Frontal cortex (tissue), 4 donors: ENCODE results near the gene SCN2A. TPM values are rescaled to one million over a fixed set of nuclear protein-coding genes. Genes with fewer than 3 reads are reported as not detected.

Source experiments
- DNase-seq, 2 donors: peaks; one replicate each; pipeline ENCODE4 v3.0.0; 2012; ENCODE audit warnings: low spot score in 2 of 2
- FAIRE-seq: peaks from 2 replicates; lab custom pipeline; 2012; peaks lifted over from hg19 to GRCh38; lab: Jason Lieb, UNC
- total RNA-seq: library from RNA; depleted of rRNA; stranded (reverse); fragments of >200 nt; gene quantifications from one replicate; pipeline ENCODE4 v1.2.3, GENCODE V29; 2014
- donor health status: control.
- donor health status: control.
- donor health status: control.

SCN2A gene
- total RNA-seq, 1 donor from 2014 or later = 160 TPM

DNA sequence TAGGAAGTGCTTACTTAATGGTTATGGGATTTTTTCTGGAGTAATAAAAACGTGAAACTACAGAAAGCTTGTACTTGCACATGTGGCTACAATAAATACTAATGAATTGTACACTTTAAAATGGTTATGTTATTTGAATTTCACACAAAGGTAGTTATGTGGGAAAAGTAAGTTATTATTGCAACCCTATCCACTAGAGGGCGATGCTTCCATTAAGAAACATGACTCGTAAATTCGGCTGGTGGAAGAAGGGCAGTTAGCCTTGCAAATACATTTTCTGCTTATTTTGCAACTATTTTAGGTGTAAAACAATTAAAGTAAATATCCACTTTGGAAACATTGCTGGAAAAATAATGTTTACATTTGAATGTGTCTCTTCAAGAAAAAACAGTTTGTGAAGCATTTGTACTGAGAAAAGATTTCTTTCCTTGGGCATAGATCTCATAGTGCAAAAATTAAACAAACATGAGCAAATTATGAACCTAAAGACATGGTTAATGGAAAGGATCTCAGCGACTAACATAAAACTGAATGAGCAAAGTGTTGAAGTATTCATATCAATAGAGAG lies 162.2 kb downstream of the SCN2A start:
- DNase-seq (no peak), FAIRE-seq (peak; percentile 94)

DNA sequence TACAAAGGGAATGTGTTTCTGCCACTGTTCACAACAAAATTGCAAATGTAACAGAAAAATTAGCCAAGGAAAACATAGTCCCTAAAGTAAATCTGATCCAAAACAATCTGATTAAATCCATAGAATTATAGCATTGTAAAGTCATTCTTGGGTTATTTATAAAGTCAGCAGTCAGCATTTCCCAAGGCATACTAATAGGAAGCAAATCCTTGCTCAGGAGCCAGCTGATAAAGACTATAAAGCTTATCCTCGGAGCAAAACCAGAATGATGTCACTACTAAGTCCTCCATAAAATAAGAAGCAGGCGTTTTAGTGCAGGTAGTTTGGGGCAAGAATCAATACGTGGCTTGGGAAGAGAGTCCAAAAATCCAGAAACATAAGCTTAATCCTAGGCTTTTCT lies 162.9 kb downstream of the SCN2A start:
- DNase-seq (no peak), FAIRE-seq (no peak)

DNA sequence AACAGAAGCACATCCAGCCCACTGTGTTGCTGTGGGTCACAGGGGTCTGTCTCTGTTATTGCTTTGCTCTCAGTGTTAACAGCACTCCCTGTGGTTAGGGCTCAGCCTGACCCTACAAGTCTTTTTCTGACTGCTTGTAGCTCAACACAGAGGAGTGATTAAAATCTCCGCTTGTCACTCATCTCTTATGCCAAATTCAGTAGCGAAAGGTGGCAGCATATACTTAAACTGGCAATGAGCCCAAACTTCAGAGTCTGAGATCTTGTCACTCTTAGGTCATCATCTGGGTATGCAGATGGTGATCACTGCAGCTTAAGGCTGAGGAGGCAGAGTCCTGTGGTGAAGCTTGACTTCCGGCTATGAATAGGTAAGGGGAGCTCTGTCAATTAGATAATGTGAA lies 167.0 kb downstream of the SCN2A start:
- no peak for FAIRE-seq
- no peak for DNase-seq

DNA sequence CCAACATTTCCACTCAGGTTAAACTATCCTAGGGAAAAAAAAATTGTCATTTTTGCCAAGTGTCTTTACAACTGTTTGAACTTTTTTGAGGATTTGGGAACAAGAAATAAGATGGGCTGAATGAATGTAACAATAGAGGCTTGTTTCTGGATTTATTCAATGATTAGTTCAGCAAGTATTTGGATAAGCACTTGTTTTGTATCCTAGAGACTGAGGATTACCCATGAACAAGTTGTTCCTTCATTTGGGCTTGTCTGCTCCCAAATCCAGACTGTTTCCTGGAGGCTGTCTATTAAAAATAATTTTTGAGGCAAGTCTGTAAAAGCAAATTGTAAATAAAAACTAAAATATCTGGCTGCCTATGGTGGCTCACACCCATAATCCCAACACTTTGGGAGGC lies 168.3 kb downstream of the SCN2A start:
- DNase-seq = no peak
- no peak for FAIRE-seq

DNA sequence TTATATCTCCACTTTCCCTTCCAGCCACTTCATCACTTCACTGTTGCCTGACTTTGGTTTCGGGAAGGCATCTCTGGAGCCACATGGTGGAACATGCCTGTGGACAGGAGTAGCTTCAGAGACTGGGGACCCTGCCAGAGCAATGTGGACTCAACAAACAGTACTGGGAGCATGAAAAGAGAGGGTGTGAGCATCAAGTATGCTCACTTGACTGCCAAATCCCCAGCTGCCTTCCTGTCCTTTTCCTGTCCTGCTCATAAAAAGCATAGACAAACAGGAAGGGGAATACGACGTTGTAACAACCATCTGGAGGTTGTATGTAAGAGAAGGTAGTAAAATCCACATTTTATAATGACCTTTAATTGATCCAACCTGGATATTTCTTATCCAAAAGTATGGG lies 169.0 kb downstream of the SCN2A start:
- FAIRE-seq = no peak
- no peak for DNase-seq

DNA sequence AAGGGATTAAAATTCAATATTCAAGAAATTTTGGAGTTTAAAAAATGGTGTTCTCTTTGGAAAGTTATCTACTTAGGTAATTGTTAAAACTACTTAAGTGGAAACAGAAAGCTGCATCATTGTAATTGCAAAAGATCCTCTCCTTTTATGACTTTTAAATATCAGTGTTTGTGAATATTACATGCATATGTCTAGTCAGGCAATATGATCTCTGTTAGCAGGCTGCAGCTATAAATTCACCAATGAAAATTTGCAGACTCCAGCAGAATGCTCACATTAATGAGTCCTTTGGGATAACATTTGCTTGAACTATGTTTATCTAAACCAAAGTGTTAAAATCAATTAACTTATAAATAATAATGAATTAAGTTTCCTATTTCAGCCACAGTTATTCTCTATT lies 171.1 kb downstream of the SCN2A start:
- FAIRE-seq = no peak
- DNase-seq = no peak

DNA sequence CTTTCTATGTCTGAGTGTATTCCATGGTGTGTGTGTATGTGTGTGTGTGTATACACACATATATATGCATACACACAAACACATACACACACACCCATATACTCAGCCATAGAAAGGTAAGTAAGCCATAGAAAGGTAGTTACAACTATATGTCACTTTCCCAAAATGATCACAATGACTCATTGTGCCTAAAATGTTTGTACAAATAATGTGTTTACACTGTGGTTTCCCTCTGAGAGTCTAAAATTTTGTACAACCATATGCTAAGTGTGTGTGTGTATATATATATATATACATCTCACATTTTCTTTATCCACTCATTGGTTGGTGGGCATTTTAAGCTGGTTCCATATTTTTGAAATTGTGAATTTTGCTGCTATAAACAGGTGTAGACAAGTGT lies 175.0 kb downstream of the SCN2A start:
- no peak for FAIRE-seq

DNA sequence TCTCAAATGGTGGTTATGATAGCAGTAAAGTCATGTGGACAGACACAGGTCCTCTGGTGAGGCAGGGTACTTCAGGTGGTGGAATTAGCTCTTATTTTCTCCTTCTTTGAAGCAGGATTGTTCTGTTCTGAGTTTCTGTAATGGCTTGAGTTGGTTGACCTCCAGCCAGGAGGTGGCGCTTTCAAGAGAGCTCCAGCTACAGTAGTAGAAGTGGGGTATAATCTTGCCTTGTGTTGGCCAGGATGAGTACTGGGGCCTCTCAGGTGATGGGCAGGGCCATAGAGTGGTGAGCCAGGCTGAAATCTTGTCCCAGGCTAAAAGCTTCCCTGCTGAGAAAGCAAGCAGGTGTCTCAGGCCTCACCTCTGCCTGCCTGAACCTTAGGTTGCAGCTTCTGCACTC lies 177.8 kb downstream of the SCN2A start:
- no peak for DNase-seq
- FAIRE-seq = no peak

More for the DNA sequence above, 175.0 kb downstream of the SCN2A start:
- DNase-seq = no peak

DNA sequence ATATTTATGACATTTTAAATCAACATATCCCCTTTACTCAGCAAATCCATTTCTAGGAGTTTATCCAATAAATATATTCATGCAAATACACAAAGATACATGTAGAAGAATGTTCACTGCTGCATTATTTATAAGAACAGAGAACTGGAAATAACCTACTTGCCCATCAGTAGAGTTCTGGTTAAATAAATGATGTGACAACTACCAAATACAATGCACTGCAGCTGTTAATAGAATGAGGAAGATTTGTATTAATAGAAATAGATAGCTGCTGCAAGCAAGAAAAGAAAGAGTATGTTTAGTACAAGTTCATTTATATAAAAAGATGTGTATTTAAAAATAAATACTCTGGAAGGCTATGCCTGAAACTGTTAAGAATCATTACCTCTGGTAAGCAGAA lies 181.0 kb downstream of the SCN2A start:
- DNase-seq (no peak), FAIRE-seq (no peak)

DNA sequence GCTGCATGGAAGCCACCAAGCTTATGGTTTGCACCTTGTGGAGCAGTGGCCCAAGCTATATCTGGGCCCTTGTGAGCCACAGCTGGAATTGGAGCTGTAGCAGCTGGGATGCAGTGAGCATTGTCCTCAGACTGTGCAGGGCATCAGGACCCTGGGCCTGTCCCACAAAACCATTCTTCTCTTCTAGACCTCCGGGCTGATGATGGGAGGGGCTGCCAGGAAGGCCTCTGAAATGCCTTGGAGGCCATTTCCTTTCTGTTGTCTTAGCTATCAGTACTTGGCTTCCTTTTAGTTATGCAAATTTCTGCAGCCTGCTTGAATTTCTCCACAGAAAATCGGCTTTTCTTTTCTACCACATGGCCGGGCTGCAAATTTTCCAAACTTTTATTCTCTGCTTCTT lies 183.9 kb downstream of the SCN2A start:
- FAIRE-seq (no peak), DNase-seq (no peak)

DNA sequence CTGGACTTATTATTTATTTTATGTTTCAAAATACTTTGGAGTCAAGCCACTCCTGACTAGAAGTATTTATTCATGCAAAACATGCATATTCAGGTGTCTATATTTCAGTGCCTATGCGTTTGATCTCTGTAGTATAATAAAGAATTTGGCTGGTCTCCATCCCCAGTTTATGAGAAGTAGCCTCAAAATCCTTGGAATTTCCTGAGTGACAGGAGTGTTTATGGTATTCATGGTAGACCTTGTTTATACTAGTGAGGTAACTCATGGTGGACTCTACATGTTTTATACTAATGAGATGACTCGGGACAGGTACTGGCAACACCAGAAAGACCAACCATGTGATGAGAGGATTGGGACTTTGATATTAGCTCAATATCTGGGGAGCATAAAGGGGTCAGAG lies 186.3 kb downstream of the SCN2A start:
- DNase-seq = no peak
- FAIRE-seq = no peak

DNA sequence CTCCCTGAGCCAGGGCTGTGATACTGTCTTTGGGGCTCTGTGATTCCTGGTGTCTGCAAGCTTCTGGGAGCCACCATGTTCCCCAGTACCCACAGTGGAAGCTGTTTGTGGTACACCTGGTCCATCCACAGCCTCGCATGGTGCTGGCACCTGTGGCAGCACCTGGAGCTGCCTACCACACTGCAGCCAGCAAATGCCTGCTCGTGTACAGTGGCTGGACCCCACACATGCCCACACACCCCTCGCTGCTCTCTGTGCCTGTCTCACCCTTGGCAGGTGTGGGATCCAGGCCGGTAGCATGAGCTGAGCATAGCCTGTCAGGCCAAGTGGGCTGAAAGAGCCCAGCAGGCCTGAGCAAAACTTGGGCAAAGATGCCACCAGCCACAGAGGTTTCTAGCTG lies 188.5 kb downstream of the SCN2A start:
- DNase-seq = no peak
- no peak for FAIRE-seq

DNA sequence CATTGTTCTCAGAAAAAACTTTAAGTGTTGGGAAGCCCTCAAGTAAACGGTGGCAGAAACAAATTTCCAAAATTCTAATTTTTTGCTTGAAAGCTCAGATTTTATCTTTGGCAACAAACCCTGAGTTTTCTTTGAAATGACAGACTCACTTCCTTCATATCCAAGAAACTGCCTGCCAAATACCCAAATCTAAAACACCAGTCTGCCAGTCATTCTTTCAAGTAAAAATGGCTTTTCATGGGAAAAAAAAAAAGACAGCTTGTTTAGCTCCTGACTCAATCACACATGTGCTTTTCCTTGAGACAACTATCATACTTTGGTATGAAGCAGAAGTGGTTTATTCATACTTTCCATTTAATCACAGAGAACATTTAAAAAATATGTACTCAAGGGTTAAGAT lies 189.7 kb downstream of the SCN2A start:
- FAIRE-seq = no peak
- DNase-seq = no peak

DNA sequence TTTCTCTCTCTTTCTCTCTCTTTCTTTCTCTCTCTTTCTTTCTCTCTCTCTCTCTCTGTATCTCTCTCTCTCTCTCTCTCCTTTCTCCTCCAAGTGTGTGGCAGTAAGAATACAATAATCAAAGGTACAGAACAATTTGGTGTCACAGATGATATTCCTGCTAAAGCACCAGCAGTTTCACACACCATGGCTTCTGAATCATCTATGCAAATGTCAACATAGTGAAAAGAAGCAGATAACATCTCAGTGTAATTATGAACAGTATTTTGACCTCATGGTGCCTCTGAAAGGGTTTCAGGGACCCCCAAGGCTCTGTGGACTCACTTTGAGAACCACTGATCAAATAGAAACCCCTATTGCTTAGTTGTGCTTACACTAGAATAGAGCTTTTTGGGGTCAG lies 191.8 kb downstream of the SCN2A start:
- FAIRE-seq = no peak
- no peak for DNase-seq

DNA sequence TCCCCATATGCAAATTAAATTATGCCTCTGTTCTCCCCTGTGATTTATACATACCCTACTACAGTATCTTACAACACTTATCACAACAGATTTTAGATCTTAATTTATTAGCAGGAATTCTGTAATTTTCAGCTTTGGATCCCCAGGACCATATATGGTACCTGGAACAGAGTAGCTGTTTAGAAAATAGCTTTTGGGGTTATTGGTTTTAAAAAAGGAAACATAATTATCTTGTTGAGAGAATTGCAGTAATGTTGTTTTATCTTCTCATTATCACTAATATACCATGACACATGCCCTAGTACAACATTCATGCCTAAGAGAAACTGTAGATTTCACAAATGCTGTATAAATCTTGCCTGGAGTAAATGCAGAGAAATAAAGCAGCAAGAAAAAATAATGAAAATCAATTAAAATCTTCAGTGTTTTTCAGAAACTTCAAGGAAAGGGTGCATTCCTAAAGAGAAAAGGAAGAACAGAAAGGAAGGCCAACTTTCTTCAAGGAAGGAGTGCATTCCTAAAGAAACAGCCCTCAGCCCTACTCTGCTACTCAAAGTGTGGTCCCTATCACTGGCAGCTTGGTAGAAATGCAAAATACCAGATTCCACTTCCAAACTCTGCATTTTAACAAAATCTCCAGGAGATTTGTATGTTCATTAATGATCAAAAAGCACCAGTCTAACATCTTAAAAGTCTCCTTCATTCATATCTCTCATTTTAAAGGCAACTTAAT lies 193.2 kb downstream of the SCN2A start:
- DNase-seq = no peak
- no peak for FAIRE-seq

DNA sequence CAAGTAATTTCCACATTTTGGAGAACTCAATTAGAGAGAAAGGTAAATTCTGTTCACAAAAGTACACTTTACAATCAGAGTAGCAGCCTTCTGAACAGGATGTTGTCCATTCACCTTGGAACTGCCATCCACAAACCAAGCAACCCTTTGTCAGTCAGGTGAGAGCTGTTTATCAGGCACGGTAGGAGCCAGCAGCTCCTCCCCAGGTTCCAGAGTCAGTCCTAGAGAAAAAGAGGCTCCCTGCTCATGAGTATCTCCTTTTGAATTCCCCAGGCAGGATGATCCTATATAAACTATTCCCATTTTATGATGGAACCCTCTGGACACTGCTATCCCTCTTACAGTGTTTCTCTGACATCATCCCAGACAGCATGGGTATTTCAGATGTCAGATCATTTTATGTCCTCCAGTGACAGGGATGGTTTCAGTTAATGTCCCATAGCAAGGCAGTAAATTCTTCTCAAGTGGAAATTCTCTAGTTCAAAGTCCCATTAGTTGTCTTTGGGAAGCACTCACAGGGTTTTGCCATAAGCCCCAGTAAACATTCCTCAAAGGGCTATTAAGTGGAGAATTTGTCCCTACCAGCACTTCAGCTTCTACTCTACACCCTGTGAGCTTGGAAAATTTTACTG lies 195.8 kb downstream of the SCN2A start:
- no peak for FAIRE-seq
- DNase-seq = no peak

DNA sequence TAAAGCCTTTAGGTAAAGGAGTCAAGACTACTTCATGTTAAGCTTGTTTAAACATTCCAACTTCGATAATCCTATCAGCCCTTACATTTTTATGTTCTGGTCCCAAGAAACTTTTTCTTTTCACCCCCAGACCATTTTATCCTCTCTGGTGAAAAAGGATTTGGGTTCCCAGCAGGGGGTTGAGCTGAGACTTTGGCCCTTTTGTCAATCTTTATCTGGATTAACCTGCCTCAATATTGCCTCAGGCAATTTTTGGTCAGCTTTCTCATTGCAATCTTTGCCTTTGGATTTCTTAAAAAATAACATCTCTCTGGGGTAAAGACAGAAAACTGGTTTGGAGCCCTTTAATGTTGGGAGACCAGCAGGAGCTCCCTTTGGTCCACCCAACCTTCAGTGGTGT lies 196.4 kb downstream of the SCN2A start:
- no peak for FAIRE-seq
- no peak for DNase-seq

DNA sequence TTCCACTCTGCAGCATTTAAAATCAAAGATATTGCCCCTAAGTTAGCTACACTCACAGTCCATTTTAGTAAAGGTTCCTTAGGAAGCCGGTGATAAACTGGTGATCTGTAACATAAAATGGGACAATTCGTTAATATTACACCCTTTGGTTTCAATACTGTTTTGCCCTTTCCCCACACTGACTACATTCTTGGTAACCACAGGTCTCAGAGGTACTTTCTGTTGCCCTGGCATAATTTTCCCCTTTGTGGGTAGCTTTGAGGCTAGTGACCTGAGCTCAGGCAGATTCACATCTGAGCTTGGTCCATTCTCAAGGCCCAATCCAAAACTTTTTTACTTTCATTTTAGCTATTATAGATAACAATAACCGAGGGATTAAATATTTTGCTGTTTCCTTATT lies 197.3 kb downstream of the SCN2A start:
- DNase-seq = no peak
- no peak for FAIRE-seq

DNA sequence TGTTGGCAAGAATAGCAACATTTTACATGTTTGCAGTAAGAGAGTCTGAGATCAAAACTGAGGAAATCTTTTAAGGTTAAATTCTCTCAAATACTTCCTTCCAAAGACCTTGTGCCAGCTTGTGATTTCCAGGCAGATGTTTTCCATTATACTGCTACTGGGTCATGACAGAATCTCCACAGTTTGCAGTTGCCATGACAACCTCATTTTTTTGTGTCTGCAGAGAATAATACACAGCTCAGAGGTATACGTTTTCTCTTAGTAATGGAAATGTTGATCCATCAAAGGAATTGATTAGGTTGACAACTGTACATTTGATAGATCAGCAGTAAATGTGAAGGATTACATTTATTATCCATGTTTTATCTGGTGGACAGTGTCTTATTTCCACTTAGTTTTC lies 201.2 kb downstream of the SCN2A start:
- DNase-seq (no peak), FAIRE-seq (no peak)
